Muscle of arm (tissue), 12 donors: ENCODE data around the gene RPL29. TPM values are rescaled to one million over a fixed set of nuclear protein-coding genes. Genes with fewer than 3 reads are reported as not detected.

Experiments
- DNase-seq: peaks from one replicate; pipeline ENCODE4 v3.0.0-alpha.2; 2013
- polyA plus RNA-seq, 12 donors: library from polyadenylated mRNA; unstranded; fragments of 120-200 nt; gene quantifications; one replicate each; pipeline ENCODE4 v1.2.1, GENCODE V29; 2013; ENCODE audit not compliant: insufficient read length in 12 of 12

Gene RPL29
- polyA plus RNA-seq, 12 donors: 967 to 3,003 (median 2,577) TPM

- DNase-seq: no peak
These were observed 9.4 kb downstream of the RPL29 start for GRCh38 chr3:51986010-51986947.

DNA sequence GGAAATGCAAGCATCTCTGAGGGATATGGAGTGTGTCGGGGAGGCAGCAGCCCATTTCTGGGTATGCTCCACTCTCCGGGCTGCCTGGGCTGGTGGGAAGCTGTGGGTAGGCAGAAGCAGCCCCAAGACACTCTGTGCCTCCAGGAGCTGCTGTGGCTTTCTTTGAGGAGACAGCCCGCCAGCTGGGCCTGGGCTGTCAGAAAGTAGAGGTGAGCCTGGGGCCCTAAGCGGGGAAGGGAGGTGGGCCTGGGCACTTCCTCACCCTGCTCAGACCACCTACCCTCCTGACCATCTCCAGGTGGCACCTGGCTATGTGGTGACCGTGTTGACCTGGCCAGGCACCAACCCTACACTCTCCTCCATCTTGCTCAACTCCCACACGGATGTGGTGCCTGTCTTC lies 10.6 kb downstream of the RPL29 start:
- no peak for DNase-seq

DNA sequence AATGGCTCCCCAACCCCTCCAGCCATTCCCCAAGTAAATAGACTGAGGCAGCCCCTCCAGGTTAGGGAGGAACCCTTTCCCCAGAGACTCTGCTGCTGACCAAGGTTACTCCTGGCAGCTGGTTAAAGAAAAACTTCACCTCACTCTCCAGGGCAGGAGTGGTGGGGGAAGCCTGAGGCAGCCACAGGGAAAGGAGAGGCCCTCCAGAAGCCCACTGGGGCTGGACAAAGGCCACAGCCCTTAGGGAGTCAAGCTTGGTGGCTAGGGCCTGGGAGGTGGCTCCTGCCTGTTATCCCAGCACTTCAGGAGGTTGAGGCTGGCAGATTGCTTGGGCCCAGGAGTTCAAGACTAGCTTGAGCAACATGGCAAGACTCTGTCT lies 11.4 kb downstream of the RPL29 start:
- DNase-seq: no peak

GRCh38 chr3:51983578-51984268 lies 12.0 kb downstream of the RPL29 start:
- DNase-seq: no peak

DNA sequence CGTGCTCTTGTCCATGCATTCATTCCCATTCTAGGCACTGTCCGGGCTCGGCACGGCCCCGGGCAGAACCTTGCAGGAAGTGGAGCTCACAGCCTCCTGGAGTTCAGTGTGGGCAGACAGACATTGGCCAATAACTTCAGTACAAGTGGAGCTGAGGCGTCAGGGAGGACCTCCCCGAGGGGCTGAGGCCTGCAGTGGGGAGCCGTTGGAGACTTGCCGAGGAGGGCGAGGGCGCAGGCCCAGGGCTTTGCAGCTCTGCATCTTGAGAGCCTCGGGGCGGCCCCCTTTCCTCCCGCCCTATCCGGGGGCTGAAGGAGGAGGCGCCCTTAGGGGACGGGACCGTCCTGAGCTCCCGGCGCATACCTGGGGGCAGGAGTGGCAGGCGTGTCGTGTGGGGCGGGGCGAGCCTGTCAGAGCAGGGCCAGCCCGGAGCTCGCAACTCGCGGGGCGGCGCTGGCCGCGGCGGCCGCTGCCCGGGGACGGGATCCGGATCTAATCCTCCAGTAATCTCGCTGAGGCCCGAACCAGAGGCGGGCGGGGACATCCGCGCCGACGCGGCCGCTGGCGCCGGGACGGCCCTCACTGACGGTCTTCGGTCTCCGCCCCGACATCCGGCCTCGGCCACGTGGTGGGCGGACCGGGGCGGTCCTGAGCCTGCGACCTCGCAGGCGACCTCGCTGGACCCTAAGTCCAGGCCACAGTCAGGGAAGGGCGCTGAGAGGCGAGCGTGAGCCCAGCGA lies 12.7 kb downstream of the RPL29 start, which contains the start of gene ACY1:
Gene ACY1 (plus strand): TSS at position 698 of the 740 bp plus-strand sequence. CDS start 530 bp downstream, outside the sequence.
- peak; percentile 88 for DNase-seq

GRCh38 chr3:51982352-51982837 lies 13.3 kb downstream of the RPL29 start:
- DNase-seq: no peak

GRCh38 chr3:51980253-51980652 lies 15.4 kb downstream of the RPL29 start:
- no peak for DNase-seq

DNA sequence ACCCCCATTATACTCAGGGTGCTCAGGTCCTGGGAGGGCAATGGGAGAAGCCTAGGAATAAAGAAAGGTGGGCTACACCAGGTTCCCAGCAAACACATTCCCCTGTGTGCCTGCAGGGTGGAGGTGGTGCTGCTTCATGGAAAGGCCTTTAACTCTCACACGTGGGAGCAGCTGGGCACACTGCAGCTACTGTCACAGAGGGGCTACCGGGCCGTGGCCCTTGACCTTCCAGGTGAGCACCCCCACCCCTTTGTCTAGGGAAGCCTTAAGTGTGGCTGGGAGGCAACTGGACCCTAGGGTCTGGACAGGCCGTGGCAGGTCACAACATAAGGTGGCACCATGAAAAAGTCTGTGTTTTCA lies 17.6 kb downstream of the RPL29 start:
- DNase-seq: no peak

DNA sequence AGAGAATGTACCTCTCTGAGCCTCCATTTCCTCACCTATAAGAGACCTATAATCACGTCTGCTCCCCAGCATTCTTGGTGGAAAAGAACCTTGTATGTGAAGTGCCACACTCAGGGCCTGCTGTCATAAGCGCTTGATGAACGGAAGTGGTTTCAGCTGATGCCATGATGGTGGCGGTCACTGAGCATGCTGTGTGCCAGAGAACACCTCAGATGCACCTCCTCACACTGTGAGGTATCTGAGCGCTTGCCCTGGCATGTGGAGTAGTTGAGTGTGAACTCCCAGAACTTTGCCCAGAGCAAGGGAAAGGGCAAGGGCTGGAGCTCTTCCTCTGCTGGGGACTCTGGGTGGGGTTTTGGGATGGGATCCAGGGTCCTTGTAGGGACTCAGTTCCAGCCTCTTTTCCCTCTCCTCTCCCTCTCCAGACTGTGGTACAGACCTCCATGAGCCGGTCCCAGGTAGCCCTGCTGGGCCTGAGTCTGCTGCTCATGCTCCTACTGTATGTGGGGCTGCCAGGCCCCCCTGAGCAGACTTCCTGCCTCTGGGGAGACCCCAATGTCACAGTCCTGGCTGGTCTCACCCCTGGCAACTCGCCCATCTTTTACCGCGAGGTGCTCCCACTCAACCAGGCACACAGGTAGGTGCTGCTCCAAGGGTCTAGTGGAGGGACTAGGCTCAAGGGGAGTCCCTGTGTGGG lies 18.1 kb downstream of the RPL29 start:
- no peak for DNase-seq

GRCh38 chr3:51975852-51976549 lies 19.7 kb downstream of the RPL29 start:
- peak; percentile 54 for DNase-seq

DNA sequence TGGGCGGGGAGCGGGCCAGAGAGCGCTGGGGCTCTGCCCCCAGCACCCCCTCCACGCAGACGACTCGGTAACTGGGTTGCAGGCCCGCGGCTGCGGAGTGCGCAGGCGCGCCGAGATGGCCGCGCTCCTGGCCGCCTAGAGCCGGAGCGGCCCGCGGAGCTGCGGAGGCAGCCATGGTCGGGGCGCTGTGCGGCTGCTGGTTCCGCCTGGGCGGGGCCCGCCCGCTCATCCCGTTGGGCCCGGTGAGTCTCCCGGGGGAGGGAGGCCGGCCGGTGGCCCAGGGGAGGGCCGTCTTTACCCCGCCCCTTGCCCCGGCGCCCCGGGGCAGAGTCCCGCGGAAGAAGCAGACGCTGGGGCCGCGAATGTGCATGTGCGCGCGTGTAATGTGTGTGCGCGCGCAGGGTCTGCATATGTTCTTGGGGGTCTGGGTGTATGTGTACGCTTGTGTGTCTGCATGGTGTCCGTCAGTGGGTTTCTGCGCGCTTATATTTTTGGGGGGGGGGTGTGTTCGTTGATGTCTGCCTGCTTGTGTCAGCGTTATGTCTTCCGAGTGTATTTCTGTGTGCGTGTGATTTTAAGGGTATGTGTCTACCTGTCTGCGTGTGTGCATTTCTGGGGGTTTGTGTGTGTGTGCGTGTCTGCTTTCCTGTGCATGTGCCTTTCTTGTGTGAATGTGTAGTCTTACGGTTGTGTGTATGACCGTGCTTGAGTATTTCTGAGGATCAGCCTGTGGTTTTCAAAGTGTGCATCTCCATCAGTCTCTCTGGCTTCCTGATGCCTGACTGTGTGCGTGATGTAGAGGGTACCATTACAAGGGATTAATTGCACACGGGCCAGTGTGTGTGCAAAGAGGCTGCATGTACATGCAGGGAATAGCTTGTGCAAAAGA lies 20.5 kb downstream of the RPL29 start, which contains the start of gene ABHD14A:
Gene ABHD14A (plus strand): TSS at position 102 of the 889 bp plus-strand sequence. CDS start 72 bp downstream, at position 174.
- DNase-seq: peak; percentile 78

DNA sequence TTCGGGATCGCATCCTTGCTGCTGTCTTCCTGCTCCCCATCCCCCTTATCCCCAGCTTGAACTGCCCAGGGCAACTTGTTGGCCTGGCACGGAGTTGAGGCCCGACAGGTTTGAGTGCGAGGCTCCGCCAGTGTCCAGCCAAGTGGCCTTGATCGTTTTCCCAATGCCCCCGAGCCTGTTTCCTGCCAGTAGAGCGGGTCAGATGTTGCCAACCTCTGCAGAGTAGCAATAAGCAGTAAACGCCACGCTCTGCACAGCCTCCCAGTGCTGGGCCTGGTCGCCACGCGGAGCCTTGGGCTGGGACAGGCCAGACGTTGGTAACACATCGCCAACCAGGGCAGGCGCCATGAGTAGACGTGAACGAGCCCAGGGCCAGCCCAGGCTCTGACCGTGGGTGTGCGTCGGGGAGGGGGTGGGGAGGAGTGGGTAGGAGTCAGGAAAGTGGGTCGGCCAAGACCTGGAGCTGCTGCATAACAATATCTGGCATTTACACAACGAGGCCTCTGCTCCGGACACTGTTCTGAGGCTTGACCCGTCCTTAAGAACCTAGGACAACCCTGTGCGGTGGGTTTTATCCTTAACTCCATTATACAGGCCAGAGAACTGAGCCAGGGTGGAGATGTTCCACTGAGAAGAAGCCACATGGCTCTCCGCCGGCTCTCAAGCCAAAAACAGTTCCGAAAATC lies 21.3 kb downstream of the RPL29 start:
- DNase-seq: no peak

DNA sequence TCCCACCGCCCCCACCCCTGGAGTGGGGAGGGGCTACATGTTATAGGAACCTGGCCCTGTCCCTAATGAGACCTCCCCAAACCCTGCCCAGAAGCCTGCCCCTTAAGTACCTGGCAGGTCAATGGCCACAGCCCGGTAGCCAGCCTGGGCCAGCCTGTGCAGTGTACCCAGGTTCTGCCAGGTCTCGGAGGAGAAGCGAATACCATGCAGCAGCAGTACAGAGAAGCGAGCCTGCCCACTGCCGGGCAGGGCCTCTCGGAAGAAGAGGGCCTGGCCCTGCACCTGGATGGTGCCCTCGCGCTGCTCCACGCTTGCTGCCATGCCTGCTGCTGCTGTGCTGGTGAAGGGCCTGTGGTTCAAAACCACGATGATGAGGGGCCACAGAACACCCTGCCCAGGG lies 24.3 kb downstream of the RPL29 start:
- DNase-seq: no peak

GRCh38 chr3:51970606-51971300 lies 24.9 kb downstream of the RPL29 start:
- no peak for DNase-seq

DNA sequence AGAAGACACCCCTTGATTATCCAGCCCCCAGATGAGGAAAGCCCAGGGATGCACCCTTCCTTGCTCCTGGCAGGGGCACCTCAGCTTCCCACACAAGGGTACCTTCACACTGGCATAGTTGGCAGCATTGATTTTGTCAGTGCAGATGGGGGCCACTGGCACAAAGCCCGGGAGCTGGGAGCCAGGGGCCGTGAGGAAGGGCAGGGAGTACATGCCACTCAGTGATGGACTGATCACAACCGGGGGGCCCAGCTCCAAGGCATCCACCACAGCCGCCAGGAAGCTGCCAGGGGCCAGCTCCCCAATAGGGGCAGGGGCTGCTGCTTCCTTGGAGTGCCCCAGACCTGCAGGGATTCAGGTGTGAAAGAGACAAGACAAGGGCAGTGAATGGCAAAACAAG lies 25.9 kb downstream of the RPL29 start:
- no peak for DNase-seq

GRCh38 chr3:51968883-51969678 lies 26.6 kb downstream of the RPL29 start:
- DNase-seq: no peak

GRCh38 chr3:51968170-51968775 lies 27.4 kb downstream of the RPL29 start:
- DNase-seq: peak; percentile 45
